Mucosa of rectum (tissue), 2 donors: ENCODE measurements around the gene FHOD1.

Experiments
- H3K27ac ChIP-seq, 2 donors: one replicate each; pipeline ENCODE4 v1.7.0; 2013; ENCODE audit warnings: inconsistent platforms in 2 of 2, low read depth in 2 of 2, low read length in 2 of 2
- H3K27me3 ChIP-seq, 2 donors: one replicate each; pipeline ENCODE4 v1.7.0; 2013; ENCODE audit warnings: low read length in 2 of 2; ENCODE audit not compliant: control insufficient read depth in 2 of 2, insufficient read depth in 2 of 2
- H3K36me3 ChIP-seq, 2 donors: one replicate each; pipeline ENCODE4 v1.7.0; 2013; ENCODE audit warnings: low read length in 2 of 2; ENCODE audit not compliant: control insufficient read depth in 2 of 2, insufficient read depth in 2 of 2
- H3K4me1 ChIP-seq, 2 donors: one replicate each; pipeline ENCODE4 v1.7.0; 2013; ENCODE audit warnings: low read length in 2 of 2, mild to moderate bottlenecking in 1 of 2; ENCODE audit not compliant: control insufficient read depth in 2 of 2, insufficient read depth in 2 of 2
- H3K4me3 ChIP-seq, 2 donors: one replicate each; pipeline ENCODE4 v1.7.0; 2013; ENCODE audit warnings: low read length in 2 of 2
- H3K9ac ChIP-seq, 2 donors: one replicate each; pipeline ENCODE4 v1.7.0; 2013; ENCODE audit warnings: low read length in 2 of 2, low read depth in 1 of 2, mild to moderate bottlenecking in 1 of 2
- H3K9me3 ChIP-seq, 2 donors: one replicate each; pipeline ENCODE4 v1.7.0; 2013; ENCODE audit warnings: low read length in 2 of 2; ENCODE audit not compliant: control insufficient read depth in 2 of 2
- donor health status: healthy.
- donor health status: Normal muscosa, but diverticular disease.

Gene FHOD1

GRCh38 chr16:67190448-67191399 is 56.6 kb downstream of the FHOD1 start:
- H3K27ac ChIP-seq, result no peak overlapping the region
- no peak overlapping the region for H3K4me3 ChIP-seq
- no peaks in the 10 kb centered on the region for H3K9me3 ChIP-seq
- H3K4me1 ChIP-seq, result peaks cover 28% of the 10 kb centered on the region in 2 donors
- no peak overlapping the region for H3K9ac ChIP-seq
- peaks cover 0 to 2% of the 10 kb centered on the region in 2 donors for H3K27me3 ChIP-seq
- H3K36me3 ChIP-seq, result peaks cover 16 to 23% of the 10 kb centered on the region in 2 donors

GRCh38 chr16:67190041-67190440 is 57.2 kb downstream of the FHOD1 start, which contains the start of gene EXOC3L1:
EXOC3L1 (minus strand) TSS chr16:67190136; CDS start chr16:67189676, 460 bp downstream.
- H3K27ac ChIP-seq, result no peak within 1 kb of the TSS
- peaks cover 0 to 2% of the 10 kb centered on the region in 2 donors for H3K27me3 ChIP-seq
- peaks cover 34 to 35% of the 10 kb centered on the region in 2 donors for H3K4me1 ChIP-seq
- H3K36me3 ChIP-seq, result peaks cover 9 to 17% of the 10 kb centered on the region in 2 donors
- no peak within 1 kb of the TSS for H3K9ac ChIP-seq
- H3K4me3 ChIP-seq, result no peak within 1 kb of the TSS
- H3K9me3 ChIP-seq, result no peaks in the 10 kb centered on the region

DNA sequence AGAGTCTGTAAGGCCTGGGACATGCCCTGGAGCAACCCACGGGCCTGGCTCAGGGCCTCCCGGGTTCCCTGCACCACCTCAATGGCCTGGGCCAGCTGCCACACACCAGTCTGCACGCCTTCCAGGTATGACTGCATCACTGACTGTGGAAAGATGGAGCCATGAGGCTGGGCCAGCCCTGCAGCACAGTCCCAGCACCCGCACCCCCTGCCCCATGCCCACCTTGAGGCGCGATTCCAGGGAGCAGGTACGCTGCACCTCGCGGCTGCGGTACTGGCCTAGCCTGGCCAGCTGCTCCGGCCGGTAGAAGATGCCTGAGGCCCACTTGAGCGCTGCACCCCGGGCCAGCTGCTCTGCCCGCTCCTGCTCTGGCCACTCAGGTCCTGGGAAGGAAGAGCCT is 58.5 kb downstream of the FHOD1 start:
- Histone ChIP-seq H3K9me3 (no peaks in the 10 kb centered on the region), H3K36me3 (peaks cover 3 to 6% of the 10 kb centered on the region in 2 donors), H3K4me3 (no peak overlapping the region), H3K9ac (no peak overlapping the region), H3K27me3 (peaks cover 0 to 2% of the 10 kb centered on the region in 2 donors), H3K4me1 (peaks cover 41 to 42% of the 10 kb centered on the region in 2 donors), H3K27ac (no peak overlapping the region)

DNA sequence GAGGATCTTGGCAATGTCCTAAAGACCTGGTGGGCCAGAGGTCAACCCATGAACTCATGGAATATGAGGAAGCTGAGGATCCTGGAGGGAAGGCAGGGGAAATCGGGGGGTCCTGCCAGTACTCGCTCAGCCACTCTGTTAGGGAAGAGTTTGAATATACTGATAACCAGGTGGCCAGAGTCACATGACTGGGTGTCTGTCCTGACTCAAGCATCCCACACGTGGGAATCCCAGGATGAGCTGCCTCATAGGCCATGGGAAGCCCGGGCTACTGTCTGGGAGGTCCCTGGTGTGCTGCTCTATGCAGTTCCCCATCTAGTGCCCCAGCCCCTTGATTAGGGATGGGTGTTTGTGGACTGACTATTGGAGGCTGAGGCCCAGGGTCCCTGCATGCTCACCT is 59.0 kb downstream of the FHOD1 start:
- peaks cover 0 to 2% of the 10 kb centered on the region in 2 donors for H3K36me3 ChIP-seq
- H3K4me1 ChIP-seq, result peaks cover 39% of the 10 kb centered on the region in 2 donors
- H3K9me3 ChIP-seq, result no peaks in the 10 kb centered on the region
- no peak overlapping the region for H3K4me3 ChIP-seq
- H3K27ac ChIP-seq, result no peak overlapping the region
- peaks cover 0 to 2% of the 10 kb centered on the region in 2 donors for H3K27me3 ChIP-seq
- H3K9ac ChIP-seq, result no peak overlapping the region

DNA sequence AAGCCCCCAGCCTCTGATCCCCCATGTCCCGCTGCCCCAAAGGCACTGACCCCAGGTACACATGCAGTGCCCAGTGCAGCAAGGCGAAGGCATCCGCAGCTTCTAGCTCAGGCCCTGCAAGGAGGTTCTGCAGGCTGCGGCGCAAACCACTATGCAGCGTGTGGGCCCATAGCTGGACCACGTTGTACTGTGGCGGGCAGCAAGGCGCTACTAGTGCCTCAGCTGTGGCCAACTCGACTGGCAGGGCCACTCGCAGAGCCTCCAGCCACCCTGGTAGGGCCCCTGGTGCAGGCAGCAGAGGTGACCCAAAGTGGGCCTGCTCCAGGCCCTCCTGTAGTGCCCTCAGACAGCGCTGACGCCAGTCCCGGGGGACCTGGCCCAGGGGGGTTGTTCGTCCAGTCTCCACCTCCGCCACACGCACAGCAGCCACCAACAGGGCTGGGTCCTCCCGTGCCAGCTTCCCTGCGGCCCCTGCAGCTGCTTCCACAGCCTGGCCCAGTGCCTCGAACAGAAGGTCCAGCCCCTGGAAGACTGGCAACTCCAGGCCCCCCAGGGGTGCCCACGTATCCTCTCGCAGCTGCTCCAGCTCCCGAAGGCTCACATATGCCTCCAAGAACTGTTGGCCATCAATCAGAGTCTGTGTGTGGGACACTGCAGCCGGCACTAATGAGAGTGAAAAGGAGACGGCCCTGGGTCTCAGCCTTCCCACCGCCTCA is 59.9 kb downstream of the FHOD1 start:
- no peak overlapping the region for H3K27ac ChIP-seq
- H3K27me3 ChIP-seq, result peaks cover 0 to 2% of the 10 kb centered on the region in 2 donors
- H3K9me3 ChIP-seq, result no peaks in the 10 kb centered on the region
- no peaks in the 10 kb centered on the region for H3K36me3 ChIP-seq
- H3K4me1 ChIP-seq, result peaks cover 34 to 35% of the 10 kb centered on the region in 2 donors
- H3K4me3 ChIP-seq, result no peak overlapping the region
- H3K9ac ChIP-seq, result no peak overlapping the region

DNA sequence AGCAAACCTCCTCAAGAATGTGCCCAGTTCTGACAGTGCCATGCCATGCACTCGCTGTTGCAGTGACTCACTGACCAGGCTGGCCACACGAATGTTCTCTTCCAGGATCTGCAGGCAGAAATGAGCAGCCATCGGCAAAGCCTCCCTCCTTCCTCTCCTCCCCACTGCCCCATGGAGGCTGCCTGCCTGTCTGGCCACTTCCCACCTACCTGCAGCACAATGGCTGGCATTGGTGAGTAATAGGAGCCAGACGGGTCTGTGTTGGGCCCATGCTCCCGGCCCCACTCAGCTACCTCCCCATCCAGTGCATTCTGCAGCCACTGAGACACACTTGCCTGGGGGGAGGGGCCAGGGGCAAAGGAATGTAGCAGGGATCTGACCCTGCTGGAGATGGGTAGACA is 60.7 kb downstream of the FHOD1 start:
- Histone ChIP-seq H3K4me1 (peaks cover 31 to 32% of the 10 kb centered on the region in 2 donors), H3K36me3 (no peaks in the 10 kb centered on the region), H3K9me3 (no peaks in the 10 kb centered on the region), H3K27ac (no peak overlapping the region), H3K4me3 (no peak overlapping the region), H3K9ac (no peak overlapping the region), H3K27me3 (peaks cover 0 to 2% of the 10 kb centered on the region in 2 donors)

DNA sequence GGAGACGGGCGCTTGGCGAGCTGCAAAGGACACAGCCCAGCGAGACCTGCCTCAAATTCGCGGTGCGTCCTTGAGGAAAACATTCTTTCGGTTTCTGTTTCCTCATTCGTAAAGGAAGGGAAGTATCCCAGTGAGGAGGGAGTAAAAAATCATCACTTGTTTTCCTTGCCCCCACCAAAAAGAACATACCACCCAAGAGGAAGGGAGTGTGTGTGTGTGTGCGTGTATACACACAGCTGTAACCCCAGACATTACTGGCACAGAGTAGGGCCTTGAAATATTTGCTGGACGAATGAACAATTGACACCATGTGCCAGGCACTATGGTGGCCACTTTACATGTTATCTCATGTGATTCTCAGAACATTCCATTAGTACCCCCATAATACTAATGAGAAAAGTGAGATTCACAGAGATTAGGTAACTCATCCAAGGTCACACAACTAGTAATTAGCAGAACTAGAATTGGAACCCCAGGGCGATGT is 61.6 kb downstream of the FHOD1 start:
- peak overlapping the region; percentile 14 for H3K9ac ChIP-seq
- H3K4me3 ChIP-seq, result peak overlapping the region in 1 of 2 donors; percentile 64
- peaks cover 26 to 29% of the 10 kb centered on the region in 2 donors for H3K4me1 ChIP-seq
- no peak overlapping the region for H3K27ac ChIP-seq
- H3K27me3 ChIP-seq, result peaks cover 0 to 2% of the 10 kb centered on the region in 2 donors
- H3K9me3 ChIP-seq, result no peaks in the 10 kb centered on the region
- no peaks in the 10 kb centered on the region for H3K36me3 ChIP-seq

GRCh38 chr16:67184995-67185650 is 62.2 kb downstream of the FHOD1 start:
- Histone ChIP-seq H3K27me3 (peaks cover 0 to 2% of the 10 kb centered on the region in 2 donors), H3K9me3 (no peaks in the 10 kb centered on the region), H3K27ac (no peak overlapping the region), H3K36me3 (no peaks in the 10 kb centered on the region), H3K9ac (peak overlapping the region; percentile 14 to 93), H3K4me3 (peak overlapping the region; percentile 64 to 92), H3K4me1 (peaks cover 24% of the 10 kb centered on the region in 2 donors)

- H3K4me3 ChIP-seq, result peak overlapping the region; percentile 86 to 92
- peaks cover 24% of the 10 kb centered on the region in 2 donors for H3K4me1 ChIP-seq
- H3K27me3 ChIP-seq, result peaks cover 0 to 2% of the 10 kb centered on the region in 2 donors
- no peaks in the 10 kb centered on the region for H3K36me3 ChIP-seq
- no peaks in the 10 kb centered on the region for H3K9me3 ChIP-seq
- peak overlapping the region; percentile 97 for H3K27ac ChIP-seq
- H3K9ac ChIP-seq, result peak overlapping the region; percentile 85 to 93
Observed at GRCh38 chr16:67184453-67184994, 62.8 kb downstream of the FHOD1 start.
